ENCODE measurements around the gene PRKCQ. TPM values are rescaled to one million over a fixed set of nuclear protein-coding genes. Genes with fewer than 3 reads are reported as not detected.

PRKCQ gene
- total RNA-seq, 1 experiment from 2014 or later, result 12.1 TPM

DNA sequence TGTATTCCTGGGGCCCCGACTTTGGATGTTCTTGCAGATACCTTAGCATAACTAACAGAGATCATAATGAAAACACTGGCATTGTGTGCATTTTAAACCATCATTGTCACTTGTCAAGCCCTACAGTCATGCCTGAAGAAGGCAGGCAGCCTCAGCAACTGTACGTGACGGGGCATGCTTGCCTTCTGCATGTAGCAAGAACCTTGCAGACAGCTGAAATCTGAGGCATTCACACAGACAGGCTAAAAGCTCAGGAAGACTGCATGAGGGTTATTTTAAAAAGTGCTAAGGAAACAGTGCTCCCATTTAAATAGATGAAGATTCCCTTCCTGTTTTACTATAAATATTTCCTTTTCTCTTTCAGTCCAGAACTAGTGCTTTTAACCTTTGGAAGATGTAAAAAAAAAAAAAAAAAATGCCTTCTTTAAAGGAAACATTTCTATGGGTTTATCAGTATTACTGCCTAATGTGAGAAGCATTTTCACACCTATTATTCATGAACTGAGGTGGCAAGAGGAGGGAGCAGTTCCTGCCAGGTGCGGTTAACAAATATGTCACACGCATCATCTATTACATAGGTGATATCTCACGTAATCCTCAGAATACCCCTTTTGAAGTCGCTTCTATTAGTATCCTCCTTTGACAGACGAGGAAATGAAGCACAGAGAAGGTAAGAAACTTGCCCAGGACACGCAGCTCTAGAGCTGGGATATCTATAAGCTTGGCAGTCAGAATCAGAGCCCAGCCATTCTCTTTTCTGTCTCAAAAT, 88.1 kb downstream of the PRKCQ start:
- H4K91ac ChIP-seq (ENCODE audit: insufficient read length, low read depth, low read length), result no peak overlapping the region
- no peak overlapping the region for H2BK20ac ChIP-seq (ENCODE audit: low read depth, low read length, poor library complexity, severe bottlenecking)
- no peak overlapping the region for H2BK15ac ChIP-seq (ENCODE audit: low read depth, low read length)
- no peaks in the 10 kb centered on the region for H3K79me1 ChIP-seq (ENCODE audit: insufficient read depth, low read depth, low read length, poor library complexity, severe bottlenecking)
- H3K4me2 ChIP-seq (ENCODE audit: insufficient read depth, insufficient read length, low read length), result no peak overlapping the region
- H4K8ac ChIP-seq (replicated peaks; ENCODE audit: insufficient read length, low read depth, low read length), result no peak overlapping the region
- no peak overlapping the region for H3K4ac ChIP-seq (ENCODE audit: low read depth, low read length)
- DNase-seq, result no peak
- no peak overlapping the region for H4K5ac ChIP-seq (ENCODE audit: insufficient read length, low read depth, low read length)
- no peaks in the 10 kb centered on the region for H3K4me1 Mint-ChIP-seq
- H3K23me2 ChIP-seq (ENCODE audit: insufficient read length, low read depth, low read length, poor library complexity, severe bottlenecking), result no peaks in the 10 kb centered on the region
- peaks cover 6 to 37% (median 19%) of the 10 kb centered on the region in 3 experiments; a peak in 5 of 7 replicates for H3K36me3 Mint-ChIP-seq (ENCODE audit: insufficient read depth in 1 of 3, low read depth in 3 of 3)
- no peak overlapping the region for H3K27ac ChIP-seq (ENCODE audit: insufficient read length, low read depth, low read length)
- H3K4me3 Mint-ChIP-seq, result no peak overlapping the region
- H3T11ph ChIP-seq (ENCODE audit: low read length), result no peak overlapping the region
- H3K18ac ChIP-seq (ENCODE audit: insufficient read length, low read depth, low read length), result no peak overlapping the region
- H4K20me1 ChIP-seq (ENCODE audit: control insufficient read depth, insufficient read depth, insufficient read length), result no peaks in the 10 kb centered on the region
- H2BK120ac ChIP-seq (ENCODE audit: low read depth, low read length, poor library complexity, severe bottlenecking), result no peak overlapping the region
- H3K9ac ChIP-seq (ENCODE audit: extremely low read depth, insufficient read length, low read length), result no peak overlapping the region
- TF ChIP-seq, protein P1, sequence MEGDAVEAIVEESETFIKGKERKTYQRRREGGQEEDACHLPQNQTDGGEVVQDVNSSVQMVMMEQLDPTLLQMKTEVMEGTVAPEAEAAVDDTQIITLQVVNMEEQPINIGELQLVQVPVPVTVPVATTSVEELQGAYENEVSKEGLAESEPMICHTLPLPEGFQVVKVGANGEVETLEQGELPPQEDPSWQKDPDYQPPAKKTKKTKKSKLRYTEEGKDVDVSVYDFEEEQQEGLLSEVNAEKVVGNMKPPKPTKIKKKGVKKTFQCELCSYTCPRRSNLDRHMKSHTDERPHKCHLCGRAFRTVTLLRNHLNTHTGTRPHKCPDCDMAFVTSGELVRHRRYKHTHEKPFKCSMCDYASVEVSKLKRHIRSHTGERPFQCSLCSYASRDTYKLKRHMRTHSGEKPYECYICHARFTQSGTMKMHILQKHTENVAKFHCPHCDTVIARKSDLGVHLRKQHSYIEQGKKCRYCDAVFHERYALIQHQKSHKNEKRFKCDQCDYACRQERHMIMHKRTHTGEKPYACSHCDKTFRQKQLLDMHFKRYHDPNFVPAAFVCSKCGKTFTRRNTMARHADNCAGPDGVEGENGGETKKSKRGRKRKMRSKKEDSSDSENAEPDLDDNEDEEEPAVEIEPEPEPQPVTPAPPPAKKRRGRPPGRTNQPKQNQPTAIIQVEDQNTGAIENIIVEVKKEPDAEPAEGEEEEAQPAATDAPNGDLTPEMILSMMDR (conservative IDR thresholded peaks at IDR 0.05), result no peak
- H3K27me3 ChIP-seq (ENCODE audit: insufficient read depth, low read length), result no peaks in the 10 kb centered on the region
- no peak overlapping the region for H3K27ac Mint-ChIP-seq
- no peak overlapping the region for H2AK5ac ChIP-seq (ENCODE audit: insufficient read length, low read length)
- no peaks in the 10 kb centered on the region for H3K9me3 Mint-ChIP-seq
- H2AFZ ChIP-seq (ENCODE audit: low read length), result no peak overlapping the region
- no peak overlapping the region for H2BK12ac ChIP-seq (ENCODE audit: insufficient read length, low read depth, low read length)
- H3K56ac ChIP-seq (ENCODE audit: insufficient read length, low read depth, low read length), result no peak overlapping the region
- H3K4me1 ChIP-seq (ENCODE audit: insufficient read depth, low read length), result no peaks in the 10 kb centered on the region
- no peak overlapping the region for H3K14ac ChIP-seq (ENCODE audit: insufficient read depth, low read length)
- no peak overlapping the region for H2BK5ac ChIP-seq (ENCODE audit: insufficient read length, low read length)
- H3K9me3 ChIP-seq (ENCODE audit: control insufficient read depth, low read depth, low read length), result no peaks in the 10 kb centered on the region
- no peaks in the 10 kb centered on the region for H3K79me2 ChIP-seq (ENCODE audit: insufficient read depth, low read length)
- no CpG with 5 or more reads among the region's 9 CpGs for WGBS (ENCODE audit: extremely low coverage, insufficient read length, low lambda C conversion rate)
- H3K23ac ChIP-seq (ENCODE audit: insufficient read length, low read depth, low read length), result no peak overlapping the region
- no peaks in the 10 kb centered on the region for H3K27me3 Mint-ChIP-seq (ENCODE audit: low read depth)
